Stomach (tissue), 9 donors: ENCODE data around the gene FOSL1. TPM values are rescaled to one million over a fixed set of nuclear protein-coding genes. Genes with fewer than 3 reads are reported as not detected.
"Not testable (repeated sequence)": the region's sequence is repeated elsewhere in the genome, so short reads cannot be mapped to it uniquely, and the experiment has no call there.

Experiments used
- DNase-seq, 2 donors: peaks; one replicate each; pipeline versions ENCODE4 v3.0.0 to v3.0.0-alpha.2; 2013 to 2019
- H3K27ac ChIP-seq, 5 donors: fragments of 200-600 bp in 4 of 5; sonication (generic) in 4 of 5; one replicate each; pipeline ENCODE4 v1.5.1; 2013 to 2019; ENCODE audit warnings: mild to moderate bottlenecking in 1 of 5, moderate library complexity in 1 of 5
- H3K27me3 ChIP-seq, 3 donors: fragments of 200-600 bp; sonication (generic); one replicate each; pipeline ENCODE4 v1.5.1; 2017 to 2019; ENCODE audit warnings: mixed run types in 1 of 3
- H3K36me3 ChIP-seq, 4 donors: fragments of 200-600 bp; sonication (generic); 1 replicate in 3 of 4; 2 replicates in 1 of 4; pipeline ENCODE4 v1.5.1; 2016 to 2019
- H3K4me1 ChIP-seq, 4 donors: fragments of 200-600 bp; sonication (generic); one replicate each; pipeline ENCODE4 v1.5.1; 2016 to 2019
- H3K4me3 ChIP-seq, 4 donors: fragments of 200-600 bp; sonication (generic) in 3 of 4; one replicate each; pipeline ENCODE4 v1.5.1; 2016 to 2019; ENCODE audit warnings: mild to moderate bottlenecking in 1 of 4
- H3K9me3 ChIP-seq, 4 donors: fragments of 200-600 bp; sonication (generic); one replicate each; pipeline ENCODE4 v1.5.1; 2016 to 2019
- CTCF ChIP-seq, 7 experiments: fragments of 450-650 bp in 4 of 7; fragments of 200-600 bp in 3 of 7; sonication (generic) in 3 of 7; IDR thresholded peaks; one replicate each; pipeline ENCODE4 v1.5.1; 2016 to 2019; ENCODE audit warnings: antibody characterized with exemption in 7 of 7, control low read depth in 2 of 7, mild to moderate bottlenecking in 1 of 7
- EP300 ChIP-seq: sonication (generic); formaldehyde crosslinking; IDR thresholded peaks from one replicate; pipeline ENCODE4 v1.6.1; 2017; ENCODE audit warnings: antibody characterized with exemption
- POLR2A ChIP-seq, 4 donors: fragments of 450-650 bp; IDR thresholded peaks; one replicate each; pipeline ENCODE4 v1.6.1; 2016; ENCODE audit warnings: antibody characterized with exemption in 4 of 4, control low read depth in 2 of 4, mild to moderate bottlenecking in 1 of 4, moderate library complexity in 1 of 4
- POLR2AphosphoS5 ChIP-seq, 3 donors: sonication (generic); formaldehyde crosslinking; IDR thresholded peaks; one replicate each; pipeline ENCODE4 v1.6.1; 2016; ENCODE audit warnings: antibody characterized with exemption in 3 of 3
- WGBS, 5 donors: extraction: QIAGEN DNeasy Blood & Tissue Kit in 3 of 5; methylation state at CpG; one replicate each; pipeline versions ENCODE4 v1.1.5 to v1.1.7; 2013 to 2018; 5-methylcytosine and 5-hydroxymethylcytosine counted together
- intact Hi-C: fragments of 100-400 bp; cut with DNase I; formaldehyde crosslinking; loops from one replicate; pipeline ENCODE4 v1.15.1; 2023; ENCODE audit warnings: low total_unique reads
- polyA plus RNA-seq, 3 donors: library from polyadenylated mRNA; stranded (reverse); fragments of 200-250 nt; gene quantifications; one replicate each; pipeline ENCODE4 v1.2.3, GENCODE V29; 2013
- total RNA-seq, 5 donors: library from RNA; depleted of rRNA; stranded (reverse); fragments of >200 nt; gene quantifications; one replicate each; pipeline versions ENCODE4 v1.1.0 to v1.2.3, GENCODE V29; 2014 to 2016
- donor health status: healthy with polysubstance abuse.
- donor health status: Bipolar disorder and iron deficiency.
- donor health status: healthy.

Gene FOSL1
- total and polyA plus RNA-seq, 8 donors: 1.7 to 43.3 (median 10.6) TPM; not detected in 2

GRCh38 chr11:65894034-65894591 lies 6.1 kb downstream of the FOSL1 start:
- 61 to 80% (median 66%) methylated on average over 14 to 16 of the region's 16 CpGs for WGBS, 5 donors
- peaks cover 0 to 3% (median under 1%) of the 10 kb centered on the region in 3 donors for H3K27me3 ChIP-seq
- H3K36me3 ChIP-seq: peaks cover 0 to 7% (median 0%) of the 10 kb centered on the region in 4 donors
- peak overlapping the region; percentile 53 to 98 (median 96) for H3K27ac ChIP-seq
- H3K9me3 ChIP-seq: no peaks in the 10 kb centered on the region
- DNase-seq: no peak
- H3K4me3 ChIP-seq: peak overlapping the region in 3 of 4 donors; percentile 7 to 72 (median 19)
- TF ChIP-seq CTCF (IDR thresholded peaks at IDR 0.05) (no peak), POLR2A (IDR thresholded peaks at IDR 0.05) (no peak), EP300 (no peak), POLR2AphosphoS5 (IDR thresholded peaks at IDR 0.05) (peak in 1 of 3 donors; percentile 23)
- H3K4me1 ChIP-seq: peaks cover 47 to 73% (median 50%) of the 10 kb centered on the region in 4 donors
- intact Hi-C loops: no loop called here

- TF ChIP-seq CTCF (IDR thresholded peaks at IDR 0.05) (no peak), EP300 (no peak), POLR2AphosphoS5 (IDR thresholded peaks at IDR 0.05) (no peak), POLR2A (IDR thresholded peaks at IDR 0.05) (no peak)
- WGBS, 5 donors: 67 to 84% (median 76%) methylated on average over 10 of the region's 10 CpGs
- H3K27ac ChIP-seq: peak overlapping the region in 4 of 5 donors; percentile 94 to 98 (median 96)
- H3K27me3 ChIP-seq: no peaks in the 10 kb centered on the region
- DNase-seq: no peak
- H3K36me3 ChIP-seq: peaks cover 0 to 7% (median 0%) of the 10 kb centered on the region in 4 donors
- peak overlapping the region in 2 of 4 donors; percentile 57 to 72 for H3K4me3 ChIP-seq
- H3K9me3 ChIP-seq: no peaks in the 10 kb centered on the region
- intact Hi-C loops: no loop called here
- peaks cover 47 to 71% (median 53%) of the 10 kb centered on the region in 4 donors for H3K4me1 ChIP-seq
Measured at GRCh38 chr11:65892661-65893317, 7.4 kb downstream of the FOSL1 start.

GRCh38 chr11:65892137-65892540 lies 8.0 kb downstream of the FOSL1 start:
- WGBS, 5 donors: 60 to 78% (median 75%) methylated on average over 5 of the region's 5 CpGs
- intact Hi-C loops: not testable (repeated sequence)

GRCh38 chr11:65891219-65892136 lies 8.7 kb downstream of the FOSL1 start:
- peak overlapping the region; percentile 94 to 98 (median 96) for H3K27ac ChIP-seq

More at GRCh38 chr11:65892137-65892540, 8.0 kb downstream of the FOSL1 start:
- not testable (repeated sequence) for DNase-seq, H3K27me3 ChIP-seq, H3K9me3 ChIP-seq, H3K36me3 ChIP-seq
- Histone ChIP-seq H3K4me1 (peaks cover 53 to 71% (median 60%) of the 10 kb centered on the region in 4 donors), H3K4me3 (peak overlapping the region; percentile 57 to 75 (median 68)), H3K27ac (peak overlapping the region; percentile 94 to 98 (median 96))

More at GRCh38 chr11:65891219-65892136, 8.7 kb downstream of the FOSL1 start:
- peak in 1 of 2 donors; percentile 68 for DNase-seq
- Histone ChIP-seq H3K4me3 (peak overlapping the region; percentile 57 to 75 (median 68)), H3K9me3 (no peaks in the 10 kb centered on the region), H3K36me3 (peaks cover 0 to 8% (median 5%) of the 10 kb centered on the region in 4 donors), H3K4me1 (peaks cover 60 to 73% (median 66%) of the 10 kb centered on the region in 4 donors), H3K27me3 (no peaks in the 10 kb centered on the region)
- intact Hi-C loops: no loop called here
- TF ChIP-seq POLR2AphosphoS5 (IDR thresholded peaks at IDR 0.05) (peak in 2 of 3 donors; percentile 51 to 58), POLR2A (IDR thresholded peaks at IDR 0.05) (no peak), CTCF (IDR thresholded peaks at IDR 0.05) (no peak)
- 8 to 15% (median 13%) methylated on average over 28 to 57 of the region's 57 CpGs for WGBS, 5 donors
